HepG2 (cell line): Measurements from ENCODE around the gene TNS4. TPM values are rescaled to one million over a fixed set of nuclear protein-coding genes. Genes with fewer than 3 reads are reported as not detected.

ENCODE experiments used
- AHR ChIP-seq: IDR thresholded peaks from 2 replicates; pipeline ENCODE4 v1.6.1; 2018; ENCODE audit warnings: missing genetic modification reagents, missing compliant biosample characterization
- E2F1 ChIP-seq: sonication (generic); formaldehyde crosslinking; IDR thresholded peaks from 2 replicates; pipeline ENCODE4 v1.5.0; 2020; ENCODE audit warnings: missing genetic modification reagents
- KLF6 ChIP-seq: IDR thresholded peaks from 2 replicates; pipeline ENCODE4 v1.8.0; 2016; ENCODE audit warnings: missing biosample characterization, missing genetic modification reagents
- KMT2B ChIP-seq: IDR thresholded peaks from 2 replicates; pipeline ENCODE4 v1.6.1; 2016; ENCODE audit warnings: missing genetic modification reagents, missing compliant biosample characterization
- MEF2D ChIP-seq: sonication (generic); formaldehyde crosslinking; IDR thresholded peaks from 2 replicates; pipeline ENCODE4 v1.5.1; 2020; ENCODE audit warnings: mild to moderate bottlenecking, missing genetic modification reagents
- NR2F1 ChIP-seq, 2 experiments: fragments of 450-650 bp in 1 of 2; formaldehyde crosslinking in 1 of 2; IDR thresholded peaks; 2 replicates each; pipeline versions ENCODE4 v1.5.0 to v1.6.1; 2016 to 2020; ENCODE audit warnings: mild to moderate bottlenecking in 1 of 2, missing compliant biosample characterization in 1 of 2, missing genetic modification reagents in 1 of 2, moderate library complexity in 1 of 2
- RARA ChIP-seq: IDR thresholded peaks from 2 replicates; pipeline ENCODE4 v1.6.1; 2016; ENCODE audit warnings: missing genetic modification reagents, missing compliant biosample characterization
- RNF2 ChIP-seq: fragments of 450-650 bp; conservative IDR thresholded peaks from 2 replicates; pipeline ENCODE4 v1.6.1; 2016; ENCODE audit warnings: low read depth
- ZBTB1 ChIP-seq: sonication (generic); formaldehyde crosslinking; IDR thresholded peaks from 2 replicates; pipeline ENCODE4 v1.4.0; 2020; ENCODE audit warnings: missing genetic modification reagents, borderline replicate concordance
- ZBTB7B ChIP-seq: sonication (generic); formaldehyde crosslinking; IDR thresholded peaks from 2 replicates; pipeline ENCODE4 v1.4.0; 2020; ENCODE audit warnings: missing genetic modification reagents
- ZKSCAN5 ChIP-seq: sonication (generic); formaldehyde crosslinking; IDR thresholded peaks from 2 replicates; pipeline ENCODE4 v1.5.1; 2020; ENCODE audit warnings: mild to moderate bottlenecking, missing genetic modification reagents
- ZKSCAN8 ChIP-seq: IDR thresholded peaks from 2 replicates; pipeline ENCODE4 v1.6.1; 2016; ENCODE audit warnings: borderline replicate concordance, missing genetic modification reagents, missing compliant biosample characterization
- ZNF577 ChIP-seq: sonication (generic); formaldehyde crosslinking; IDR thresholded peaks from 2 replicates; pipeline ENCODE4 v1.4.0; 2020; ENCODE audit warnings: mild to moderate bottlenecking, low read depth, missing genetic modification reagents, borderline replicate concordance
- ZNF7 ChIP-seq: IDR thresholded peaks from 2 replicates; pipeline ENCODE4 v1.6.1; 2016; ENCODE audit warnings: missing biosample characterization, missing genetic modification reagents
- ZNF749 ChIP-seq: sonication (generic); formaldehyde crosslinking; IDR thresholded peaks from 2 replicates; pipeline ENCODE4 v1.8.0; 2022; ENCODE audit warnings: mild to moderate bottlenecking, missing genetic modification reagents, moderate library complexity, borderline replicate concordance
- polyA plus RNA-seq, 8 experiments: library from polyadenylated mRNA; depleted of rRNA in 3 of 8; stranded (reverse) in 7 of 8; unstranded in 1 of 8; fragments of >200 nt; fragmentation: Illumina TruSeq in 4 of 8; extraction: Trizol in 4 of 8; gene quantifications; 2 replicates each; pipeline versions ENCODE4 v1.2.1 to v1.2.3, GENCODE V29; 2011 to 2016; ENCODE audit warnings: low read depth in 4 of 8, missing spikeins in 1 of 8, mixed read lengths in 1 of 8; ENCODE audit not compliant: insufficient read depth in 1 of 8
- total RNA-seq, 5 experiments: library from RNA; depleted of rRNA; stranded (reverse); fragments of >200 nt; fragmentation: Illumina TruSeq; extraction: Trizol; gene quantifications; 2 replicates each; pipeline ENCODE4 v1.2.3, GENCODE V29; 2016; ENCODE audit warnings: low read depth in 1 of 5
- TF ChIP-seq, protein P1 (sequence below): sonication (generic); formaldehyde crosslinking; IDR thresholded peaks from 2 replicates; pipeline ENCODE4 v1.9.0; 2021; ENCODE audit warnings: missing genetic modification reagents, borderline replicate concordance
- TF ChIP-seq, protein P2 (sequence below): sonication (generic); formaldehyde crosslinking; IDR thresholded peaks from 2 replicates; pipeline ENCODE4 v1.4.0; 2020; ENCODE audit warnings: mild to moderate bottlenecking, missing genetic modification reagents

Gene TNS4
- total and polyA plus RNA-seq, 2 of the 13 experiments (the other 11 are each of a cell fraction or from before 2014, with no cell fraction given) = 0.58 to 2.1 TPM

DNA sequence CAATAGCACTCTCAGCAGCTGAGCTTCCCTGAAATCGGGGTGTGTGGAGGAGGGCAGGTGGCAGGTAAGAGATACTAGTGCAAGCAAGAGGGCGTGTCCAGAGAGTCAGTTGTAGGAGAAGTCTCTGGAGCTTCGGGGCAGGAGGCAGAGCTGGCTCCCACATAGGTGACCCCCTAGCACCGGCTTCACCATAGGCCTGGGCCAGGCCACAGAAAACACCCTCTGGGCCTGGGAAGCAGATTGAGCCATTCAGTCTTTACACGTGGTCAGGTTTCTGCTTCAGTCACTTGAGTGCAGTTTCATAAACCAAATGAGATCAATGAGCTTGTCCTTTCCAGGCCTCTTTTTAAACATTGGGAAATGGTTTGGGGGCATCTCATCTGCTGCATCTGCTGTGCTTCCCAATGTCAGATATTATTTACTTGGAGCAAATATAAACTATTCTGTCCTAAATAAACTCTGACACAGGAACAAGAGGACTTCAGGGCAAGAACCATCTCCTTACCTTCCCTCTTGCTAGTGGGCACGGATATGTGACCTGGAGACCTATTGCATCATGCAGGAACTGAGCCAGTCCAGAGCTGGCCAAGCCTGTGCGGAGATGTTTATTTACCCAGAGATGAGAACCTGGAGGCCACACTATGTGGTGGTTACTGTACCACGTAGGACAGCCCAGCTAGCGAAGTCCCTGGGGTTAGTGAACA lies 47.7 kb upstream of the TNS4 start (continued):
- TF ChIP-seq, protein P1, sequence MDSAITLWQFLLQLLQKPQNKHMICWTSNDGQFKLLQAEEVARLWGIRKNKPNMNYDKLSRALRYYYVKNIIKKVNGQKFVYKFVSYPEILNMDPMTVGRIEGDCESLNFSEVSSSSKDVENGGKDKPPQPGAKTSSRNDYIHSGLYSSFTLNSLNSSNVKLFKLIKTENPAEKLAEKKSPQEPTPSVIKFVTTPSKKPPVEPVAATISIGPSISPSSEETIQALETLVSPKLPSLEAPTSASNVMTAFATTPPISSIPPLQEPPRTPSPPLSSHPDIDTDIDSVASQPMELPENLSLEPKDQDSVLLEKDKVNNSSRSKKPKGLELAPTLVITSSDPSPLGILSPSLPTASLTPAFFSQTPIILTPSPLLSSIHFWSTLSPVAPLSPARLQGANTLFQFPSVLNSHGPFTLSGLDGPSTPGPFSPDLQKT (CRISPR knock-in tag) = no peak
- TF ChIP-seq ZNF7 (CRISPR knock-in tag) = peak; percentile 29; the same call in 1 of the 2 replicates
- no peak; the same call in 1 of the 2 replicates for TF ChIP-seq AHR (CRISPR knock-in tag)
- 0 out of 2 replicates have a peak, but pooled peaks have one; percentile 53 for TF ChIP-seq ZNF749 (CRISPR knock-in tag)
- no peak for TF ChIP-seq ZBTB1 (CRISPR knock-in tag)
- 0 out of 2 replicates have a peak, but pooled peaks have one; percentile 47 for TF ChIP-seq ZKSCAN5
- peak; percentile 99 to 100 for TF ChIP-seq NR2F1 (CRISPR knock-in tag; IDR thresholded peaks at IDR 0.05)
- peak; percentile 94 for TF ChIP-seq MEF2D
- TF ChIP-seq, protein P2, sequence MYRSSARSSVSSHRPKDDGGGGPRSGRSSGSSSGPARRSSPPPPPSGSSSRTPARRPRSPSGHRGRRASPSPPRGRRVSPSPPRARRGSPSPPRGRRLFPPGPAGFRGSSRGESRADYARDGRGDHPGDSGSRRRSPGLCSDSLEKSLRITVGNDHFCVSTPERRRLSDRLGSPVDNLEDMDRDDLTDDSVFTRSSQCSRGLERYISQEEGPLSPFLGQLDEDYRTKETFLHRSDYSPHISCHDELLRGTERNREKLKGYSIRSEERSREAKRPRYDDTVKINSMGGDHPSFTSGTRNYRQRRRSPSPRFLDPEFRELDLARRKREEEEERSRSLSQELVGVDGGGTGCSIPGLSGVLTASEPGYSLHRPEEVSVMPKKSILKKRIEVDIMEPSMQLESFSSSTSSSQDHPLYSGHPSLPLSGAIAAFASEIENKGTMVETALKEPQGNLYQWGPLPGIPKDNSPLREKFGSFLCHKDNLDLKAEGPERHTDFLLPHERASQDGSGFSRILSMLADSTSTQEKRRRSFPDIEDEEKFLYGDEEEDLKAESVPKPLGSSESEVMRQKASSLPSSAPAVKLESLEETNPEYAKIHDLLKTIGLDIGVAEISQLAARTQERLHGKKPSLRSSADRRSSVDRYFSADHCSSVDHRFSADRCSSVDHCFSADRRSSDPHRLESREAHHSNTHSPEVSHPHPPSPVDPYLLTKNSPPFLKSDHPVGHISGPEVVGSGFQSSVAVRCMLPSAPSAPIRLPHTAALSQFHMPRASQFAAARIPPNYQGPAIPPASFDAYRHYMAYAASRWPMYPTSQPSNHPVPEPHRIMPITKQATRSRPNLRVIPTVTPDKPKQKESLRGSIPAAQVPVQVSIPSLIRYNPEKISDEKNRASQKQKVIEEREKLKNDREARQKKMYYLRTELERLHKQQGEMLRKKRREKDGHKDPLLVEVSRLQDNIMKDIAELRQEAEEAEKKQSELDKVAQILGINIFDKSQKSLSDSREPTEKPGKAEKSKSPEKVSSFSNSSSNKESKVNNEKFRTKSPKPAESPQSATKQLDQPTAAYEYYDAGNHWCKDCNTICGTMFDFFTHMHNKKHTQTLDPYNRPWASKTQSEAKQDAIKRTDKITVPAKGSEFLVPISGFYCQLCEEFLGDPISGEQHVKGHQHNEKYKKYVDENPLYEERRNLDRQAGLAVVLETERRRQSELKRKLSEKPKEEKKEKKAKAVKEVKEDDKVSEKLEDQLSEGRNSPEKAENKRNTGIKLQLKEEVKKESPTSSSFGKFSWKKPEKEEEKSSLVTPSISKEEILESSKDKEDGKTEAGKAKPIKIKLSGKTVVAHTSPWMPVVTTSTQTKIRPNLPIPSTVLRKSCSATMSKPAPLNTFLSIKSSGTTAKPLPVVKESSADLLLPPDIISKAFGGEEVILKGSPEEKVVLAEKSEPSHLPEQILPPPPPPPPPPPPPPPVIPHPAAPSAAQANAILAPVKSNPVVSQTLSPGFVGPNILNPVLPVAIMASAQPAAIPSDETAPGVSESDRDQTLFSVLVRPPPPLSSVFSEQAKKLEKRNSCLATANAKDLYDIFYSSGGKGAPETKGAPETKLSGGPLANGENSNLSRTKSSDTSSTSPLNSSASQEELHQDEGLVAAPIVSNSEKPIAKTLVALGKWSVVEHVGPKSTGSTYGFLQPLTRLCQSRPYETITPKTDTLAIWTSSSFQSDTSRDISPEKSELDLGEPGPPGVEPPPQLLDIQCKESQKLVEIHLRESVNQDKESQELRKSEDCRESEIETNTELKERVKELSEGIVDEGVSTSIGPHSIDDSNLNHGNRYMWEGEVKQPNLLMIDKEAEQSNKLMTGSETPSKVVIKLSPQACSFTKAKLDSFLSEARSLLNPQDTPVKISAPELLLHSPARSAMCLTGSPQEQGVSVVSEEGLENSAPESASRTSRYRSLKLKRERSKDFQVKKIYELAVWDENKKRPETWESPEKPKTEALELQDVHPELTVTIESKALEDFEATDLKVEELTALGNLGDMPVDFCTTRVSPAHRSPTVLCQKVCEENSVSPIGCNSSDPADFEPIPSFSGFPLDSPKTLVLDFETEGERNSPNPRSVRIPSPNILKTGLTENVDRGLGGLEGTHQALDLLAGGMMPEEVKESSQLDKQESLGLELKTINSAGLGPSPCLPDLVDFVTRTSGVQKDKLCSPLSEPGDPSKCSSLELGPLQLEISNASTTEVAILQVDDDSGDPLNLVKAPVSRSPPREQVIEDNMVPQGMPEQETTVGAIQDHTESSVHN = peak; percentile 91; the same call in 1 of the 2 replicates
- TF ChIP-seq ZBTB7B (CRISPR knock-in tag) = peak; percentile 99
- no peak for TF ChIP-seq ZNF577
- peak; percentile 98 for TF ChIP-seq RARA (CRISPR knock-in tag)
- peak; percentile 97 for TF ChIP-seq ZKSCAN8 (CRISPR knock-in tag)
- TF ChIP-seq KLF6 = peak; percentile 73; the same call in 1 of the 2 replicates
- TF ChIP-seq RNF2 = no peak
- peak; percentile 71 for TF ChIP-seq KMT2B
- no peak for TF ChIP-seq E2F1
